ENCODE measurements around the gene SLC8A1. TPM values are rescaled to one million over a fixed set of nuclear protein-coding genes. Genes with fewer than 3 reads are reported as not detected.
A peak's percentile ranks its signal among the peaks of the same experiment; 100 is the strongest.

Gene SLC8A1
- total RNA-seq, 4 donors from 2014 or later, result 2.2 to 45.0 (median 9.6) TPM

DNA sequence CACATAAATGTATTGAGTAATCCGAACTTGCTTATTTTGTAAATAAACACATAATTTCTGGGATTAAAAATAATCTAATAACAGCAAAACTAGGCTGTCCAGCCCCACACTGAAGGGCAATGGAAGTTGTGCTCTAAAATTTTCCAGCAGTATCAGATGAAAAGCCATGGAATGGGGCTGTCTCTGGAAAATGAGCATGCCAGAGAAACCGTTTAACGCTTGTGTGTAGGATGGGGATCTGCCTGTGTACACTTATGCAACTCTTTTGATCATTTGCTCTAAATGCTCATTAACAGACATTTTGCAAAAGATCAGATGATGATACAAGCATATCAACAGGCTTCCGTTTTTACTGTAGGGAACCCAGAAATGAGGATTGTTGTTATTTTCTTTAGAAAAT is 177.6 kb downstream of the SLC8A1 start:
- TF ChIP-seq, protein P1, sequence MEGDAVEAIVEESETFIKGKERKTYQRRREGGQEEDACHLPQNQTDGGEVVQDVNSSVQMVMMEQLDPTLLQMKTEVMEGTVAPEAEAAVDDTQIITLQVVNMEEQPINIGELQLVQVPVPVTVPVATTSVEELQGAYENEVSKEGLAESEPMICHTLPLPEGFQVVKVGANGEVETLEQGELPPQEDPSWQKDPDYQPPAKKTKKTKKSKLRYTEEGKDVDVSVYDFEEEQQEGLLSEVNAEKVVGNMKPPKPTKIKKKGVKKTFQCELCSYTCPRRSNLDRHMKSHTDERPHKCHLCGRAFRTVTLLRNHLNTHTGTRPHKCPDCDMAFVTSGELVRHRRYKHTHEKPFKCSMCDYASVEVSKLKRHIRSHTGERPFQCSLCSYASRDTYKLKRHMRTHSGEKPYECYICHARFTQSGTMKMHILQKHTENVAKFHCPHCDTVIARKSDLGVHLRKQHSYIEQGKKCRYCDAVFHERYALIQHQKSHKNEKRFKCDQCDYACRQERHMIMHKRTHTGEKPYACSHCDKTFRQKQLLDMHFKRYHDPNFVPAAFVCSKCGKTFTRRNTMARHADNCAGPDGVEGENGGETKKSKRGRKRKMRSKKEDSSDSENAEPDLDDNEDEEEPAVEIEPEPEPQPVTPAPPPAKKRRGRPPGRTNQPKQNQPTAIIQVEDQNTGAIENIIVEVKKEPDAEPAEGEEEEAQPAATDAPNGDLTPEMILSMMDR (IDR thresholded peaks at IDR 0.05), result no peak
- no peak for TF ChIP-seq POLR2A (IDR thresholded peaks at IDR 0.05)
- H3K36me3 ChIP-seq, result no peaks in the 10 kb centered on the region
- WGBS, 2 donors, result 66 to 80% methylated on average over 4 of the region's 4 CpGs
- H3K4me3 ChIP-seq, result no peak overlapping the region
- no peaks in the 10 kb centered on the region for H3K9me3 ChIP-seq
- no peak for DNase-seq
- peak overlapping the region in 1 of 4 donors; percentile 39 for H3K27ac ChIP-seq
- no peaks in the 10 kb centered on the region for H3K27me3 ChIP-seq
- intact Hi-C loops (cut with DNase I), result no loop called here
- H3K4me1 ChIP-seq, result peaks cover 0 to 21% (median 0%) of the 10 kb centered on the region in 3 donors

- no peak for DNase-seq
Observed at GRCh38 chr2:40273734-40274182, 178.1 kb downstream of the SLC8A1 start.

DNA sequence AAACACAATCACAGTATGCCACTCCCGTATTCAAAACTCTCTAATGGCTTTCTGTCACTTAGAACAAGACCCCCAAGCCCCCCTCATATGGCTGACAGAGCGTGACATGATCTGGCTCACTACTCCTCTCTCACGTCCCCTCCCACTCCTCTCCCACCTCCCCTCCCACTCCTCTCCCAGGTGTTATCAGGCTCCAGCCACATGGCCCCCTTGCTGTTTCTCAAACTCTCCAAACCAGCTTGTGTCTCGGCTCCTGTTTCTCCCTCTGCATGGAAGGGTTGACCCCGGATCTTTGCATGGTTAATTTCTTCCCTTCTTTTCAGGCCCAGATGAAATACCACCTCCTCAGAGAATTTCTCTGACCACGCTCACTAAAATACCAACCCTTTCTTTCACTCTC is 180.8 kb downstream of the SLC8A1 start:
- Histone ChIP-seq H3K4me3 (no peak overlapping the region), H3K27ac (no peak overlapping the region), H3K36me3 (no peaks in the 10 kb centered on the region), H3K9me3 (no peaks in the 10 kb centered on the region), H3K27me3 (no peaks in the 10 kb centered on the region), H3K4me1 (peaks cover 0 to 14% (median 0%) of the 10 kb centered on the region in 3 donors)
- WGBS, 2 donors, result 80 to 87% methylated on average over 6 of the region's 6 CpGs
- no peak for DNase-seq
- intact Hi-C loops (cut with DNase I), result no loop called here
- TF ChIP-seq, protein P1 (IDR thresholded peaks at IDR 0.05), result no peak
- no peak for TF ChIP-seq POLR2A (IDR thresholded peaks at IDR 0.05)

More at GRCh38 chr2:40273734-40274182, 178.1 kb downstream of the SLC8A1 start:
- TF ChIP-seq, protein P1 (IDR thresholded peaks at IDR 0.05), result no peak
- no peak for TF ChIP-seq POLR2A (IDR thresholded peaks at IDR 0.05)
- peaks cover 0 to 16% (median 0%) of the 10 kb centered on the region in 3 donors for H3K4me1 ChIP-seq
- no peak overlapping the region for H3K4me3 ChIP-seq
- intact Hi-C loops (cut with DNase I), result no loop called here
- H3K27me3 ChIP-seq, result no peaks in the 10 kb centered on the region
- WGBS, 2 donors, result 60 to 78% methylated on average over 6 of the region's 6 CpGs
- no peaks in the 10 kb centered on the region for H3K36me3 ChIP-seq
- no peaks in the 10 kb centered on the region for H3K9me3 ChIP-seq
- peak overlapping the region in 1 of 4 donors; percentile 39 for H3K27ac ChIP-seq

- 92 to 97% methylated on average over 2 of the region's 2 CpGs for WGBS, 2 donors
- Histone ChIP-seq H3K9me3 (no peaks in the 10 kb centered on the region), H3K36me3 (no peaks in the 10 kb centered on the region), H3K27me3 (no peaks in the 10 kb centered on the region), H3K4me1 (peaks cover 0 to 14% (median 0%) of the 10 kb centered on the region in 3 donors), H3K4me3 (no peak overlapping the region), H3K27ac (no peak overlapping the region)
- intact Hi-C loops (cut with DNase I), result no loop called here
- DNase-seq, result no peak
- TF ChIP-seq POLR2A (IDR thresholded peaks at IDR 0.05), result no peak
- TF ChIP-seq, protein P1 (IDR thresholded peaks at IDR 0.05), result no peak
Observed at GRCh38 chr2:40270372-40270771, 181.5 kb downstream of the SLC8A1 start.

- H3K27ac ChIP-seq, result no peak overlapping the region
- H3K9me3 ChIP-seq, result no peaks in the 10 kb centered on the region
- TF ChIP-seq, protein P1 (IDR thresholded peaks at IDR 0.05), result no peak
- TF ChIP-seq POLR2A (IDR thresholded peaks at IDR 0.05), result no peak
- 71 to 79% methylated on average over 2 of the region's 2 CpGs for WGBS, 2 donors
- intact Hi-C loops (cut with DNase I), result no loop called here
- no peaks in the 10 kb centered on the region for H3K27me3 ChIP-seq
- H3K4me3 ChIP-seq, result no peak overlapping the region
- DNase-seq, result no peak
- peaks cover 0 to 9% (median 0%) of the 10 kb centered on the region in 3 donors for H3K4me1 ChIP-seq
- no peaks in the 10 kb centered on the region for H3K36me3 ChIP-seq
Observed at GRCh38 chr2:40268566-40268965, 183.3 kb downstream of the SLC8A1 start.
